ENCODE results near the gene UBR4. TPM values are rescaled to one million over a fixed set of nuclear protein-coding genes. Genes with fewer than 3 reads are reported as not detected.
"Not testable (repeated sequence)": the region's sequence is repeated elsewhere in the genome, so short reads cannot be mapped to it uniquely, and the experiment has no call there.

Gene UBR4
- polyA plus RNA-seq, 3 donors = 109 to 149 (median 124) TPM

GRCh38 chr1:19199969-19200604, 10.0 kb downstream of the UBR4 start:
- DNase-seq (ENCODE audit: extremely low read depth in 1 of 11, low read depth in 9 of 11, low spot score in 4 of 11) = no peak

GRCh38 chr1:19199329-19199968, 10.6 kb downstream of the UBR4 start:
- no peak for DNase-seq (ENCODE audit: extremely low read depth in 1 of 11, low read depth in 9 of 11, low spot score in 4 of 11)

GRCh38 chr1:19198820-19199219, 11.2 kb downstream of the UBR4 start:
- no peak for DNase-seq (ENCODE audit: extremely low read depth in 1 of 11, low read depth in 9 of 11, low spot score in 4 of 11)

- DNase-seq (ENCODE audit: extremely low read depth in 1 of 11, low read depth in 9 of 11, low spot score in 4 of 11) = no peak
Measured at GRCh38 chr1:19197845-19198244, 12.2 kb downstream of the UBR4 start.

GRCh38 chr1:19196331-19196730, 13.7 kb downstream of the UBR4 start:
- DNase-seq (ENCODE audit: extremely low read depth in 1 of 11, low read depth in 9 of 11, low spot score in 4 of 11) = no peak

- no peak for DNase-seq (ENCODE audit: extremely low read depth in 1 of 11, low read depth in 9 of 11, low spot score in 4 of 11)
Measured at GRCh38 chr1:19193004-19193403, 17.1 kb downstream of the UBR4 start.

GRCh38 chr1:19191811-19192210, 18.3 kb downstream of the UBR4 start:
- DNase-seq (ENCODE audit: extremely low read depth in 1 of 11, low read depth in 9 of 11, low spot score in 4 of 11) = no peak

GRCh38 chr1:19190468-19190867, 19.6 kb downstream of the UBR4 start:
- DNase-seq (ENCODE audit: extremely low read depth in 1 of 11, low read depth in 9 of 11, low spot score in 4 of 11) = no peak

- no peak for DNase-seq (ENCODE audit: extremely low read depth in 1 of 11, low read depth in 9 of 11, low spot score in 4 of 11)
Measured at GRCh38 chr1:19189270-19189669, 20.8 kb downstream of the UBR4 start.

- DNase-seq (ENCODE audit: extremely low read depth in 1 of 11, low read depth in 9 of 11, low spot score in 4 of 11) = no peak
Measured at GRCh38 chr1:19187852-19188251, 22.2 kb downstream of the UBR4 start.

GRCh38 chr1:19186001-19186400, 24.1 kb downstream of the UBR4 start:
- DNase-seq (ENCODE audit: extremely low read depth in 1 of 11, low read depth in 9 of 11, low spot score in 4 of 11) = no peak

GRCh38 chr1:19182223-19182622, 27.8 kb downstream of the UBR4 start:
- DNase-seq (ENCODE audit: extremely low read depth in 1 of 11, low read depth in 9 of 11, low spot score in 4 of 11) = no peak

- not testable (repeated sequence) for DNase-seq (ENCODE audit: extremely low read depth in 1 of 11, low read depth in 9 of 11, low spot score in 4 of 11)
Measured at GRCh38 chr1:19180265-19180657, 29.8 kb downstream of the UBR4 start.

- peak in 2 of 11 donors; percentile 1 to 18 for DNase-seq (ENCODE audit: extremely low read depth in 1 of 11, low read depth in 9 of 11, low spot score in 4 of 11)
Measured at GRCh38 chr1:19179597-19180264, 30.3 kb downstream of the UBR4 start.

GRCh38 chr1:19178734-19179398, 31.2 kb downstream of the UBR4 start:
- DNase-seq (ENCODE audit: extremely low read depth in 1 of 11, low read depth in 9 of 11, low spot score in 4 of 11) = no peak

GRCh38 chr1:19177811-19178210, 32.3 kb downstream of the UBR4 start:
- no peak for DNase-seq (ENCODE audit: extremely low read depth in 1 of 11, low read depth in 9 of 11, low spot score in 4 of 11)

GRCh38 chr1:19169642-19170041, 40.4 kb downstream of the UBR4 start:
- no peak for DNase-seq (ENCODE audit: extremely low read depth in 1 of 11, low read depth in 9 of 11, low spot score in 4 of 11)

GRCh38 chr1:19167140-19167539, 42.9 kb downstream of the UBR4 start:
- DNase-seq (ENCODE audit: extremely low read depth in 1 of 11, low read depth in 9 of 11, low spot score in 4 of 11) = no peak

GRCh38 chr1:19166066-19166465, 44.0 kb downstream of the UBR4 start:
- DNase-seq (ENCODE audit: extremely low read depth in 1 of 11, low read depth in 9 of 11, low spot score in 4 of 11) = no peak

- peak in 1 of 11 donors; percentile 1 for DNase-seq (ENCODE audit: extremely low read depth in 1 of 11, low read depth in 9 of 11, low spot score in 4 of 11)
Measured at GRCh38 chr1:19165501-19165900, 44.6 kb downstream of the UBR4 start.
